ENCODE data around the gene HLA-DQA2. TPM values are rescaled to one million over a fixed set of nuclear protein-coding genes. Genes with fewer than 3 reads are reported as not detected.

HLA-DQA2 gene
- total RNA-seq, result not detected in 2 replicates

DNA sequence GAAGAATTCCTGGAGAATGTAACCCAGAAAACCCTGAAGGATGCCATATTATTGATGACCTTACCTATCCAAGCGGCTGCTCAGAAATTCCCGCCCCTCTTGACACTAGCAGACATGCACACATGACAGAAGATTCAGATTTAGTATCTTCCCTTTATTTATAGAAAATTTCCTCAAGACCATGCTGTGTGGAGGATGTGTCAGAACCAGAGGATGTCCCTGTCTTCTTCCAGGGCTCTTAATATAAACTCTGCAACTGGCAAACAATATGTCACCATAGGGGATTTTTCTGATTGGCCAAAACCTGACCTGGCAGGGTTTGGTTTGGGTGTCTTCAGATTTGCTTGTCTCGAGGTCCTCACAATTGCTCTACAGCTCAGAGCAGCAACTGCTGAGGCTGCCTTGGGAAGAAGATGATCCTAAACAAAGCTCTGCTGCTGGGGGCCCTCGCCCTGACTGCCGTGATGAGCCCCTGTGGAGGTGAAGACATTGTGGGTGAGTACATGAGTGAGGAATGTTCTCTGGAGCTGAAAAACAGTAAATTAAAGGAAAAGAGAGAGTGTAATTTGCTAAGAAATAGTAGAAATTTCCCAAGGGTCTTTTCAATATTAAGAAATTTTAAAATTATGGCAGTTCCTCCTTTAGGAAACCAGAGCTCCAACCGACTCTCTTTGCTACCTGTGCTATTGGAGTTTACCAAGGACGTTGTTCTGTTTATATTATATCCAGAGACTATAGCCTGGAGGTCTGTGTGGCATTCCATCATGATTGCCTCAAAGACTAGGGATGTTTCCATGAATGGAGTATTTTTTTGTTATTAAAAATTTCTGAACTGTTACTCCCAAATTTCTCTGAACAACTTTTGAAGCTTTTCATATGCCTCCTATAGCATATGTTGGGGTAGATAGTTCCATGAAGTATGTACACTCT is at the start of gene HLA-DQA2:
Gene HLA-DQA2 (plus strand): TSS at position 361 of the 930 bp plus-strand sequence. CDS start 53 bp downstream, at position 414.

GRCh38 chr6:32763421-32763820 is 22.2 kb downstream of the HLA-DQA2 start, which contains the start of gene HLA-DQB2:
TSS of gene HLA-DQB2 (minus strand) at chr6:32763532. CDS start at chr6:32763470, 62 bp downstream.

Other genes with a start within 250 kb of the HLA-DQA2 start
- gene HLA-DRB5, start 211.1 kb upstream of the HLA-DQA2 start, total RNA-seq, result not detected in 2 replicates
- gene HLA-DRB1, start 151.5 kb upstream of the HLA-DQA2 start, total RNA-seq, result not detected in 2 replicates
- gene HLA-DQA1, start 104.0 kb upstream of the HLA-DQA2 start, total RNA-seq, result not detected in 2 replicates
- gene HLA-DQB1, start 74.7 kb upstream of the HLA-DQA2 start, total RNA-seq, result not detected in 2 replicates
- gene HLA-DQB2, start 22.1 kb downstream of the HLA-DQA2 start, total RNA-seq, result not detected in 2 replicates
- 2.2 TPM in 1 of 2 replicates, not detected in the other for gene HLA-DOB, start 75.6 kb downstream of the HLA-DQA2 start, total RNA-seq
- gene TAP2, start 97.3 kb downstream of the HLA-DQA2 start, total RNA-seq, result 6.3 and 6.6 TPM in 2 replicates
- 32.7 and 68.0 TPM in 2 replicates for gene PSMB8, start 102.7 kb downstream of the HLA-DQA2 start, total RNA-seq
- gene TAP1, start 112.3 kb downstream of the HLA-DQA2 start, total RNA-seq, result 15.9 and 19.5 TPM in 2 replicates
- 11.1 and 18.1 TPM in 2 replicates for gene PSMB9, start 112.8 kb downstream of the HLA-DQA2 start, total RNA-seq
- gene HLA-DMB, start 199.6 kb downstream of the HLA-DQA2 start, total RNA-seq, result 0.23 TPM in 1 of 2 replicates, not detected in the other
- gene HLA-DMA, start 211.7 kb downstream of the HLA-DQA2 start, total RNA-seq, result 4.3 and 7.8 TPM in 2 replicates
- gene BRD2, start 227.2 kb downstream of the HLA-DQA2 start, total RNA-seq, result 83.6 and 109 TPM in 2 replicates